HG02852 (cell line): Measurements from ENCODE around the gene VASP.

ENCODE experiments used
- ATAC-seq: cut with Tn5 transposase; IDR thresholded peaks from one replicate; pipeline ENCODE4 v1.9.1; 2021; ENCODE audit warnings: mild to moderate bottlenecking, moderate library complexity; ENCODE audit not compliant: unreplicated experiment

Gene VASP

DNA sequence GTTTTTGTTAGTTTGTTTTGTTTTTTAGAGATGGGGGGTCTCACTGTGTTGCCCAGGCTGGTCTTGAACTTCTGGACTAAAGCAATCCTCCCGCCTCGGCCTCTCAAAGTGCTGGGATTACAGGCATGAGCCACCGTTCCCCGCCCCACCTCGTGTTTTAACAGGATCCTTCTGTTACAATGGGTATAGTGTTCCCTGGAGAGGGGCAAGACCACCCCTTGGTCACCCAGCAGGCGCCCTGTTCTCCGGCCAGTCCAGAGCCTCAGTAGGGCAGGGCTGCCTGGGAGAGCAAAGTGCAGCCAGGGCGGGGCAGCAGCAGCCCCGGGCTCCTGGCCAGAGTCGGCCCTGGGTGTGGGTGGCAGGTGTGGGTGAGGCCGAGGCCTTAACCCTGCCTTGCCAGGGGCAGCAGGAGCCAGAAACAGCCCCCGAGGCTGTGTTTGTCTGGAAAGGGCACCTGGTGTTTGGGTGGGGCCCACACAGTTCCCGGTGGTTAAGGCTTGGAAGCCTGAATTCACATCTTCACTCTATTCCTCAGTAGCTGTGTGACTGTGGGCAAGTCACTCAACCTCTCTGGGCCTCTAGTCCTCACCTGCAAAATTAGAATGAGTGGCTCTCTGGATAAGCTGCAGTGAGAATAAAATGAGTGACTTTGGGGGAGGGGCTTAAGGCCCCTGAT lies 7.2 kb downstream of the VASP start:
- no peak for ATAC-seq

DNA sequence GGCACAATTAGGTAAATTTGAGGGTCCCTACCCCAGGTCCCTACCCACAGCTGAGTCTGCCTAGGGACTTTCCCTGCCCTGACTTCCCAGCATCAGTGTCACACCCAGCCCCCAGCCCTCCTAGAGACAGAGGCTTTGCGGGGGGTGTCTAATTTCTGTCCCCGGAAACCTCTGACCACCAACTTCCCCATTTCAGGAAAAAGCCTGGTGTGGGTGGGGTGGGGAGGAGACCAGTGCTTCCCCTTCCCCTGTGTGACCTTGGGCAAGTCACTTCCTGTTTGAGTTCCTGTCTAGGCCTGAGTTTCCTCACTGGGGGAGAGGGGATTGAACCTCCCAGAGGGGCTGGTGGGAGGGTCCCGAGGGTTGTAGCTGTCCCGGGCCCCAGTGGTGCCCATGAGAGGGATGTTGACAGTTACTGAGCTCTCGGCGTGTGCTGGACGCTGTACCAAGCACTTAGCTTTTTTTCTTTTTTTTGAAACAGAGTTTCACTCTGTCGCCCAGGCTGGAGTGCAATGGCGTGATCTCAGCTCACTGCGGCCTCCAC lies 7.9 kb downstream of the VASP start:
- ATAC-seq, result no peak

DNA sequence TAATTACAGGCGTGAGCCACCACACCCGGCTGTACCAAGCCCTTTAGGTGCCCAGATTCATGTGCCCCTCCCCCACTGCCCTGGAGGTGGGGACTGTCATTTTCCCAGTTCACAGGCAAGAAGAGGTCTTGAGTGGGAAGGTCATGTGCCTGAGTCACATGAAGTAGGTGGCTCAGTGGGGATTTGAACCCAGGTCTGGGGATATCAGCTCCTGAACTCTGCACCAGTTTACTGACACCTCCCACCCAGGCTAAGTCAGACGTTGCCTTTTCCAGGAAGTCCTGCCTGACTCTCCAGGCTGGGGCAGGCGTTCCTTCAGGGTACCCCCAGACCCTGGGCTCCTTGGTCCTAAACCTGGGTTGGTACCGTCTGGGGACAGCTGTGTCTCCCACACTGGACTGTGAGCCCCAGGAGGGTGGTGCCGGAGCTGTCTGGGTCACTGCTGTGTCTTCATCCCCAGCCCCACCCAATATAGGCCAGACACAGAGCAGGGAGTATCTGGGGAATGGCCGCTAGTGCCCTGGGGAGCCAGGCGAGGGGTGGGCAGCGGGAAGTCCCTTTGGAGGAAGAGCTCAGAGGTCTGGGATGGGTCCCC lies 8.6 kb downstream of the VASP start:
- ATAC-seq, result no peak

DNA sequence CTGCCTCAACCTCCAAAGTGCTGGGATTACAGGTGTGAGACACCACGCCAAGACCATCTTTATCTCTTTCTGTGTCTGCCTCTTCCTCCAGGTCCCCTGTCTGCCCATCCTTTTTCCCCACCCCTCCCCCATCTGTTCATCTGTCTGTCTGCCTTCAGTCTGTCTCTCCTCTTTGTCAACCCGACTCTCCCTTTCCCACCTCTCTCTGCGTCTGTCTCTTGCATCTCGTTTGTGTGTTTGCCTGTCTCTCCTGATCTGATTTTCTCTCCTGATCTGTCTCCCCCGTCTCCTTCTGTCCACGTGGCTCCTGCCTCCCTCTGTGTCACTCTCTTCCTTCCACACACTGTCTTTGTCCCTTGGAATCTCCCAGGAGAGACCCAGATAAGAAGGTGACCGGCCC lies 10.0 kb downstream of the VASP start:
- no peak for ATAC-seq

DNA sequence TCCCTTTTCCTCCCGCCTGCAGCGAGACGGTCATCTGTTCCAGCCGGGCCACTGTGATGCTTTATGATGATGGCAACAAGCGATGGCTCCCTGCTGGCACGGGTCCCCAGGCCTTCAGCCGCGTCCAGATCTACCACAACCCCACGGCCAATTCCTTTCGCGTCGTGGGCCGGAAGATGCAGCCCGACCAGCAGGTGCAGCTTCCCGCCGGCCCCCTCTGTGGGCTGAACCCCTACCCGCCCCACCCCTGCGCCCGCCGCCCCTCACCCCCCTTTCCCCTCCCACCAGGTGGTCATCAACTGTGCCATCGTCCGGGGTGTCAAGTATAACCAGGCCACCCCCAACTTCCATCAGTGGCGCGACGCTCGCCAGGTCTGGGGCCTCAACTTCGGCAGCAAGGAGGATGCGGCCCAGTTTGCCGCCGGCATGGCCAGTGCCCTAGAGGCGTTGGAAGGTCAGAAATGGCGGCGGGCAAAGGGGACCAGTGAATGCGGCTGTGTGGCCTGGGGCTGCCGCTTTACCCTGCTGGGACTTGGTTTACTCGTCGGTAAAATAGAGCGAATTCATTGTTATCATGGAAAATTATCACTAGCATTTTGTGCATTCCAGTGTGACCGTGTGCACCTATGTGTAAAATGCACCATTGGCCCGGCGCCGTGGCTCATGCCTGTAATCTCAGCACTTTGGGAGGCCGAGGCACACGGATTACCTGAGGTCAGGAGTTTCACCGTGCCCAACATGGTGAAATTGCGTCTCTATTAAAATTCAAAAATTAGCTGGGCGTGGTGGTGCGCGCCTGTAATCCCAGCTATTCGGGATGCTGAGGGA lies 10.6 kb downstream of the VASP start:
- ATAC-seq, result no peak

DNA sequence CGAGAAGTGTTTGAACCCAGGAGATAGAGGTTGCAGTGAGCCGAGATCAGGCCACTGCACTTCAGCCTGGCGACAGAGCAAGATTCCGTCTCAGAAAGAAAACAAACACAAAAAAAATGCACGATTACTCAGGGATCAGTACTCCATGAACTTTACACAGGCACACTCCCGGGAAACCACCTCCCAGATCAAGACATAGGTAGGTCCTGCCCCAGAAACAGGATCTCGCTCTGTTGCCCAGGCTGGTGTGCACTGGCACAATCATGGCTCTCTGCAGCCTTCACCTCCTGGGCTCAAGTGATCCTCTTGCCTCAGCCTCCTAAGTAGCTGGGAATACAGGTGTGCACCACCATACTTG lies 11.2 kb downstream of the VASP start:
- ATAC-seq, result no peak

DNA sequence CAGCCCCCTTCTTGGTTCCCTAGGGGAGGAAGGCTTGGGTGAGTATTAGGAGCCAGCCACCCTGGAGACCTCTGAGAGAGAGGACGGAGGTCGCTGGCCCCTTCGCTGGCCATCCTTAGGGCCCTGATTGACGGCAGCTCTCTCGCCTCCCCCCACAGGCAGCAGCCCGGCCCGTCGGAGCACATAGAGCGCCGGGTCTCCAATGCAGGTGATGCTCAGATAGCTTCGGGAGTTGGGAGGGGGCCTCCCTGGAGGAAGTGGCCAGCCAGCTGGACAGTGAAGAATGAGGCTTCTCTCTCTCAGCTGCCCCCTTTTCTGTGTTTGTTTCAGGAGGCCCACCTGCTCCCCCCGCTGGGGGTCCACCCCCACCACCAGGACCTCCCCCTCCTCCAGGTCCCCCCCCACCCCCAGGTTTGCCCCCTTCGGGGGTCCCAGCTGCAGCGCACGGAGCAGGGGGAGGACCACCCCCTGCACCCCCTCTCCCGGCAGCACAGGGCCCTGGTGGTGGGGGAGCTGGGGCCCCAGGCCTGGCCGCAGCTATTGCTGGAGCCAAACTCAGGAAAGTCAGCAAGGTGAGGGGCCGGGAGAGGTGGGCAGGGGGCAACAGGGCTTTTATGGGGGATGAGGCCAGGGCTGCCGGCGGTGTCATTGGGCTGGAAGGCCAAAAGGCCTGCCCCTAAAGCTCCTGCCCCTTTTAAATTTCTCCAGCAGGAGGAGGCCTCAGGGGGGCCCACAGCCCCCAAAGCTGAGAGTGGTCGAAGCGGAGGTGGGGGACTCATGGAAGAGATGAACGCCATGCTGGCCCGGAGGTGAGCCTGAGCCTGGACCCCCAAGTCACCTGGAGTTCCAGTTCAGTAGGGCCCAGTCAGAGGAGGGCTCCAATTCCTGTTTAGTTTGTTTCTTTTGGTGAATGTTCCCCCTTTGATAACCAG lies 15.0 kb downstream of the VASP start:
- ATAC-seq, result no peak

DNA sequence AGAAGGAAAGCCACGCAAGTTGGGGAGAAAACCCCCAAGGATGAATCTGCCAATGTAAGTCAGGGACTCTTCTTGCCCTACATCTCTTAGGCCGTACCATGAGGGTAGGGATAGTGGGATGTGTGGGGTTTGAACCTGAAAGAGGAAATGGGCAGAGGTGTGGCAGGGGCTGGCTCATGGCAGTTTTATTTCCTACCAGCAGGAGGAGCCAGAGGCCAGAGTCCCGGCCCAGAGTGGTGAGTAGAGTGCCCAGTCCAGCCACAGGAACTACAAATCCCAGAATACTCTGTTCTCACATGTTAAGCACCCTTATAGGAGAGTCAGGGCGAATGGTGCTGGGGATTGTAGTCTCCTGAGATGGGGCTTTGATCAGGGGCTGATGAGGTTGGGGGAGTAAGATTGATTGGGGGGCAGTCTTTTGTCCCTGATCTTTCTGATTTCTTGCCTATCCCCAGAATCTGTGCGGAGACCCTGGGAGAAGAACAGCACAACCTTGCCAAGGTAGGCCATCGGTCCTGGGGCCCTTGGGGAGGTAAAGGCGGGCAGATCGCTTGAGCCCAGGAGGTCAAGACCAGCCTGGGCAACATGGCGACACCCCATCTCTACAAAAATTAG lies 16.5 kb downstream of the VASP start:
- peak; percentile 78 for ATAC-seq

DNA sequence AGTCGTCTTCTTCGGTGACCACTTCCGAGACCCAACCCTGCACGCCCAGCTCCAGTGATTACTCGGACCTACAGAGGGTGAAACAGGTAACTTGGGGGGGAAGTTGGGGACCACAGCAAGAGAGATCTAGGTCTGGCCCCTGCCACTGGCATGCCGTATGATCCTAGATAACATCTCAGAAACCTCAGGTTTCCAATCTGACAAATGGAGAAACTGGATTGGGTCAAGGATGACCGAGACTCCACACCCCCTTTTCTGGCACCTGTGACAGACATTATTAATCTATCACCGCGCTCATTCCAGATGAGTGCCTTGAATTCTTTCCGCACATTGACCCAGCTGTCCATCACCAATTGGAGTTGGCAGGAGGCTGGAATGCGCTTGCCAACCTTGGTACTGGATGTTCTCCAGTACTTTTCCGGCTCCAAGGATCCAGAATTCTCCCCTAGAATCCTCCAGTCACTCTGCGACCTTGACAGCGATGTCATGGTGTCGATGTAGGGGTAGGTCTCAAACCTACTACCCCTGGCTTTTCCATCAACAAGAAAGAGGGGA lies 17.4 kb downstream of the VASP start:
- no peak for ATAC-seq

DNA sequence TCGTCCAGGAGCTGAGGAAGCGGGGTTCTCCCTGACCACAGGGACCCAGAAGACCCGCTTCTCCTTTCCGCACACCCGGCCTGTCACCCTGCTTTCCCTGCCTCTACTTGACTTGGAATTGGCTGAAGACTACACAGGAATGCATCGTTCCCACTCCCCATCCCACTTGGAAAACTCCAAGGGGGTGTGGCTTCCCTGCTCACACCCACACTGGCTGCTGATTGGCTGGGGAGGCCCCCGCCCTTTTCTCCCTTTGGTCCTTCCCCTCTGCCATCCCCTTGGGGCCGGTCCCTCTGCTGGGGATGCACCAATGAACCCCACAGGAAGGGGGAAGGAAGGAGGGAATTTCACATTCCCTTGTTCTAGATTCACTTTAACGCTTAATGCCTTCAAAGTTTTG lies 18.9 kb downstream of the VASP start:
- ATAC-seq, result no peak

DNA sequence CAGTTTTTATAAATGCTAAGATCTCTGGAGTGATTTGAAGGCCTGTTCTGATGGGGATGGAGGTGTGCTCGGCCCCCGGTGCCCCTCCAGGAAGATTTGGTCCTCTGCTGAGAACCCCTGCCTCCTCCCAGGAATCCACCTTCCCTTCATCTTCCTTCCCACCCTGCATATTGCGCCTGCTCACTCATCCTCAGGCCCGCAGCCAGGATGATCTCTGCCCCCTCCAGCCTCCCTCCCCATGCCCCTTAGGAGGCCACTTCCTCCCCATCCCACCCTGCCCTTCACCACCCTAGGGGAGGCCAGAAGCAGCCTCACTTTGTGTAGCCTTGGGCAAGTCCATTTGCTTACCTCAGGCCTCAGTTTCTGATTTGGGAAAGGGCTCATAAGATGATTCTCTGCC lies 19.7 kb downstream of the VASP start:
- ATAC-seq, result no peak

DNA sequence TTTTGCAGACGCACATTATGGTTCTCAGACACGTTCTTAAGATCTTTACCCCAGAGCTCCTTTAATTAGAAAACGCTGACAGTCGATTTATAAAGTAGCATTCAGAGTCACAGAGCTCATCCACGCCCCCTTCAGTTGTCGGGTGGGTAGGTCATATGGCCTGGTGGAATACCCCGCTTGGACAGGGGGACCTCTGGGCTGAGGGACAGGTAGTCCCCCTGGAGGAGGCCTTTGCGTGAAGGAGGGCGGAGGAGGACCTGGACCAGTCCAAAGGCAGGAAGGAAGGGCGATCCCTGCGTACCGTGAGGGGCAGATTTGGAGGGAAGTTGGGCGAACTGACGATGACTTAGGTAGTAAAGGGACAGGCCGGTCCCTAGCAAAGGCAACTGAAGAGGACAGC lies 20.5 kb downstream of the VASP start:
- no peak for ATAC-seq

DNA sequence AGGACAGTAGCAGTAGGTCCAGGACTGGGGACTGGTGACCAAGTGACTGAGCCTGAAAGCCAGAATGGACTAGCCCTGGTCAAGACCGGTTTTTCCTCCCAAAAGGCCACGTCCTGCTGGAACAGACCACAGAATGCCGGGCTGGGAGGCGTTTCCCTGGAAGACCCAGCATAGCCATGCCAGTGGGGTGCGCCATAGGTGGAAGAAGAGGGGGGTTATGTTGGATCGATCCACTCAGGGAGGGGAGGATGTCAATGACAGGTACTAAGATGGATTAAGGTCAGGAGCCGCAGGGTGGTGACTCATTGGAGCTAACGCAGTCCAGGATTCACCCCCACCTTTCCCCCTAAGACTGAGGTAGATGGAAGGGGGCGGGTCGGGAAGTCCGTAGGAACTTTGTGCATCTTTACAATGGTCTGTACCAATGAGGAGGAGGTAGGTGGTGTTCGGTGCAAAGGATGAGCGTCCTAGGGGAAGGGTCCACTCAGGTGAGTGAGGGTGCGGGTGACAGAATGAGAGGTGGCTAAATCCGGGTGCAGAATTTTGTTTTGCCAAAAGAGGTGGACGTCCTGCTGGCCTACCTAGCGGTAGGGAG lies 21.0 kb downstream of the VASP start:
- ATAC-seq, result no peak

DNA sequence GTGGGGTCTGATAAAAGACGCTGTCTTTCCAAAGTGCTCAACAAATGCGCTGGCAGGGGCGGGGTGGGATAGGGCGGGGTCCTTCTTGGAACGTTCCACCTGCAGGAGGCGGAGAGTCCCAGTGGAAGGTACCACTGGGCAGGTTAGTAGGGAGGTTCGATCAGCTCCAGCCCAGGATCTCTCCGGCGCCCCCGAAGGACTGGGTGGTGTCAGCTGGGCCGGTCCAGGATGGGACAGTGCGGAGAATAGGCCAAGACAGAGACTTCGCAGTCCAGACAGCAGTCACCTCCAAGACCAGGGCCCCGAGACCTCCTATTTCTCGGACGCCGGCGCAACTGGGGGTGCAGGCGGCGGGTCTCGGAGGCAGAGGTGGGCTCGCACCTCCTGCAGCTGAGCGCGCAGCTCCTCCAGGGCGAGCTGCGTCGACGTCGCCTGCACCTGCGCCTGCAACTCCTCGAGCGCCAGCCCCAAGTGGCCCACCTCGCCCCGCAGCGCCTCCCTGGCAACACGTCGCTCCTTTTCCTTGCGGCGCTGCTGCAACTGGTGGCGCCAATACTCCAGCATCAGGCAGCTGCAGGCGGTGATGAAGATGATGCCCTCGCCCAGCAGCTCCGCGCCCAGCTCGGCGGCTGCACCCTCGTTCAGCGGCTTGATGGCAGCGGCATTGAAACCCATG lies 21.6 kb downstream of the VASP start:
- no peak for ATAC-seq

DNA sequence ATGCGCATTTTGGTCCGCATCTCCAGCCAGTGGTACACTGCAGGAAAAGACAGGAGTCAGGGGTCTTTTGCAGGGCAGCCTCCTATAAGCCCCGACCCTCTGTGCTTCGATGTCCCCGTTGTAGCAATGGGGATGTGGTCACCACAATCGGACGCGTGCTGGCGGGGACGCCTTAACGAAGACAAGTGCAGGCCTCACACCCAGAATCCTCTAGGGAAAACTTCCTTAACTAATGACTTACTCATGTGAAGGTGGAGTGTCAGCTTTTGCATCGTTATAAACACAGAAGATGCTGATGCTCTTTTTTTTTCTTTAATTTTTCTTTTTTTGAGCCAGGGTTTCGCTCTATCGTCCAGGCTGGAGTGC lies 22.1 kb downstream of the VASP start:
- ATAC-seq, result no peak

DNA sequence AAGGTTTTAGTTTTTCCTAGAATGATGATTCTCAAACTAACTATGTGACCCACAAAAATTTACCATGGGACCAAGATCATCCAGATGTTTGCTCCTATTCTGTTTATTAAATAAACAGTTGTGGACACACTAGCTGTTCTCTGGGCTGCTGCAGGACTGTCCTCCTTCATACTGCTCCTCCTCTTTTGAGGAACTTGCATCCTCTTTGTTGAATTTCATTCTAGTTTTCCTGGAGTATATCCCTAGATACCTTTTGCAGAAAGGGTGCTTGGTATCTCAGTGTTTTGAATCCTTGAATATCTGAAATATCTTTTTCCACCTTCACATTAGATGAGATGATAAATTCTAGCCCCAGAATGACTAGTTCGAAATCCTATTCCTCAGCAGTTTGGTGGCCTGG lies 24.1 kb downstream of the VASP start:
- ATAC-seq, result no peak

DNA sequence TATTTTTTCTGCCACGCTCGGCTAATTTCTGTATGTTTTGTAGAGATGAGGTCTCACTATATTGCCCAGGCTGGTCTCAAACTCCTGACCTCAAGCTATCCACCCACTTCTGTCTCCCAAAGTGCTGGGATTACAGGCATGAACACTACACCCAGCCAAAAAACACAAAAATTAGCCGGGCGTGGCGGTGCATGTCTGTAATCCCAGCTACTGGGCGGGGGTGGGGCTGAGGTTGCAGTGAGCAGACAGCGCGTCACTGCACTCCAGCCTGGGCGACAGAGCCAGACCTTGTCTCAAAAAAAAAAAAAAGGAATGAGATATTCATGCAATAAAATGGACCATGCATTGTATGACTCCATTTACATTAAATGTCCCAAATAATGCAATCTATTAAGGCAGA lies 32.2 kb downstream of the VASP start:
- no peak for ATAC-seq

DNA sequence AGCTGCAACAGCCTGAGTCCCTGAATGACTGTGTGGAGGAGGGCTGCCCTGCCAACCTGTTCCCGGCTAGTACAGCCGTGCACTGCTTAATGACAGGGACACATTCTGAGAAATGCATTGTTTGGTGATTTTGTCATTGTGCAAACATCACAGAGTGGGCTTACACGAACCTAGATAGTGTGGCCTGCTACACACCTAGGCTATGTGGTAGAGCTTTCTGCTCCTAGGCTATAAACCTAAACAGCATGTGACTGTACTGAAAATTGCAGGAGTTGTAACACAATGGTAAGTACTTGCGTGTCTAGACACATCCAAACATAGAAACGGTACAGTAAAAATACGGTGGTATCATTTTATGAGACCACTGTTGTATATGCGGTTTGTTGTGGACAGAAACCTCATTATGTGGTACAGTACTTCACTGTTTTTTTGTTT lies 35.0 kb downstream of the VASP start:
- ATAC-seq, result no peak

DNA sequence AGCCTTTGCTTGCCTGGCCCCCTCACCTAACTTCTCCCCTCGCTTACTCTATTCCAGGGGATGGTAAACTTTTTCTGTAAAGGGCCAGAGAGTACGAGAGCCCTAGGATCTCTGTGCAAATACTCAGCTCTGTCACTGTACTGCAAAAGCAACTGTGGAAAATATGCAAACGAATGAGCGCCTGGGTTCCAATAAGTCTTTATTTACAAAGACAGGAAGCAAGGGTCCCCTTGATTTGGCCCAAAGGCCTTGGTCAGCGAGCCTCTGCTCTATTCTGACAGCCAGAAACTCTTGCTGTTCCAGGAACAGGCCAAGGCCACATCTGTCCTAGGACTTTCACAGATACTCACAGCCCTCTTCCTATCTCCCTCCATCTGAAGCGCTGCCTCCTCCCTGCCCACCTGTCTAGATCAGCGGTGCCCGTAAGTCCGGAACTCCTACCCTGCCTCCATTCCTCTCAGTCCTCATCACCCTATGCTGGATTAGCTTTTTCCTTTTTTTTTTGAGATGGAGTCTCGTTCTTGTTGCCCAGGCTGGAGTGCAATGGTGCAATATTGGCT lies 40.0 kb downstream of the VASP start:
- no peak for ATAC-seq
